KBM-7 (cell line): ENCODE results near the gene TOX2.

Experiments used
- DNase-seq: peaks from one replicate; pipeline ENCODE4 v3.0.0-alpha.2; 2015
- in situ Hi-C: fragments of 300-500 bp; cut with MboI; formaldehyde crosslinking; loops from 2 replicates; pipeline ENCODE4 v1.14.3; 2020; ENCODE audit warnings: low sequenced_read_pairs, low pct_unique_long_range_greater_than_20kb, mixed read lengths

Gene TOX2

GRCh38 chr20:43915211-43916072, 790 bp downstream of the TOX2 start:
- DNase-seq: no peak
- in situ Hi-C loops: no loop called here

GRCh38 chr20:43916073-43916880, 1.6 kb downstream of the TOX2 start:
- in situ Hi-C loops: no loop called here
- no peak for DNase-seq

- DNase-seq: no peak
- in situ Hi-C loops: no loop called here
Observed at GRCh38 chr20:43916881-43917371, 2.3 kb downstream of the TOX2 start.

GRCh38 chr20:43917380-43917779, 2.7 kb downstream of the TOX2 start:
- in situ Hi-C loops: no loop called here

GRCh38 chr20:43919686-43920403, 5.2 kb downstream of the TOX2 start:
- in situ Hi-C loops: no loop called here
- no peak for DNase-seq

More at GRCh38 chr20:43917380-43917779, 2.7 kb downstream of the TOX2 start:
- DNase-seq: no peak

GRCh38 chr20:43920797-43921196, 6.1 kb downstream of the TOX2 start:
- in situ Hi-C loops: no loop called here
- DNase-seq: no peak

- in situ Hi-C loops: no loop called here
- no peak for DNase-seq
Observed at GRCh38 chr20:43921227-43921780, 6.7 kb downstream of the TOX2 start.

DNA sequence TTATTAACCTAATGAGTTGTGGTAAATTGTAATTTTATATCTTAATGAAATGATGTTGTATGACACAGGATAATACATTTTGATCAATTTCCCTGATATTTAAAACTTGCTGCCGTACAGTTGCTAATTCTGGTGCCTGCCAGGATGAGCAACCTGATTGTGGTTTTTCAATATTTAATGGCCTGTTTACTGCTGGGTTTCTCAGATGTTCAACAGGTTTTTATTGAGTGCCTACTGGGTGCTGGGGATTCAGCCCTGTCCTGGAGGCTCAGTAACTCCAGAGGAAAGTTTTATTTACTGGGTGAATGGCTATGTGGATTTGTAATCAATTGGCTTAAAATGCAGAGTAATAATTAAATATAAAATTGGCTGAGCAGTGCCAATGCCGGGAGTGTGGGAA, 8.0 kb downstream of the TOX2 start:
- in situ Hi-C loops: no loop called here
- DNase-seq: no peak

DNA sequence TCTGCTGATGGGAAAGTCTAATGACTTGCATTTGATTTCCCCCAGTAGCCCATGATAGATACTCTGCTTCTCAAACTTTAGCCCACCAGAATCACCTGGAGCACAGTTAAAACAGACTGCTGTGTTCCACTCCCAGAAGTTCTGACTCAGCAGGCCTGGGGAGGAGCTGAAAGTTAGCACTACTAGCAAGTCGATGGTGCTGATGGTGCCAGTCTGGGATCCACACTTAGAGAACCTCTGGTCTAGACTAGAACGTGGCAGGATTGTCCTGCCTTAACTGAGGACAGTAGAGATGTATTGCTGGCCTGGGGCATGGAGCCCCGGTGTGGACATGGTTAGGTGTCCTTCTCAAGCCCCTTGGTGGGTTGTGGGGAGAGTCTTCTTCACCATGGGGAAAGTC, 8.7 kb downstream of the TOX2 start:
- in situ Hi-C loops: no loop called here
- DNase-seq: no peak

- in situ Hi-C loops: no loop called here
- no peak for DNase-seq
Observed at GRCh38 chr20:43923917-43924316, 9.3 kb downstream of the TOX2 start.

GRCh38 chr20:43925215-43925614, 10.6 kb downstream of the TOX2 start:
- no peak for DNase-seq

DNA sequence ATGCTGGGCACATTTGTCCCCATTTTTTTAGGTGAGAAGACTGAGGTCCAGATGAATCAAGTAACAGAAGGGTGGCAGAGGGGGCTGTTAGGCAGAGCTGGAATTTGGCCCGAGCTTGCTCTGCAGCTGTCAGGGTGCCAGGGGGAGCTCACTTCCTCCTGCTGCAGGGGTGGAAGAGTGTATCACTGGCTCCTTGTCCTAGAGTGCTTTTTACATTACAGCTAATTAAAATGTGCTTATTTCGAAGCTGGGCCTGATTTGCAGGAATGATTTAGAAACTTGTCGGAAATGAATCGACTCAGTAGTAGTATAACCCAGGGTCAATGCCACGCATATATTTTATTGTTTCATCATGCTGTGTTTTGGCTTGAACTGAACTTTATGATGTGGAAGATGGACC, 11.1 kb downstream of the TOX2 start:
- peak; percentile 28 for DNase-seq
- in situ Hi-C loops: no loop called here

More at GRCh38 chr20:43925215-43925614, 10.6 kb downstream of the TOX2 start:
- in situ Hi-C loops: no loop called here

- DNase-seq: no peak
- in situ Hi-C loops: no loop called here
Observed at GRCh38 chr20:43926287-43927050, 11.8 kb downstream of the TOX2 start.

- in situ Hi-C loops: no loop called here
- no peak for DNase-seq
Observed at GRCh38 chr20:43931976-43932375, 17.3 kb downstream of the TOX2 start.

- in situ Hi-C loops: no loop called here
- no peak for DNase-seq
Observed at GRCh38 chr20:43934833-43935232, 20.2 kb downstream of the TOX2 start.

DNA sequence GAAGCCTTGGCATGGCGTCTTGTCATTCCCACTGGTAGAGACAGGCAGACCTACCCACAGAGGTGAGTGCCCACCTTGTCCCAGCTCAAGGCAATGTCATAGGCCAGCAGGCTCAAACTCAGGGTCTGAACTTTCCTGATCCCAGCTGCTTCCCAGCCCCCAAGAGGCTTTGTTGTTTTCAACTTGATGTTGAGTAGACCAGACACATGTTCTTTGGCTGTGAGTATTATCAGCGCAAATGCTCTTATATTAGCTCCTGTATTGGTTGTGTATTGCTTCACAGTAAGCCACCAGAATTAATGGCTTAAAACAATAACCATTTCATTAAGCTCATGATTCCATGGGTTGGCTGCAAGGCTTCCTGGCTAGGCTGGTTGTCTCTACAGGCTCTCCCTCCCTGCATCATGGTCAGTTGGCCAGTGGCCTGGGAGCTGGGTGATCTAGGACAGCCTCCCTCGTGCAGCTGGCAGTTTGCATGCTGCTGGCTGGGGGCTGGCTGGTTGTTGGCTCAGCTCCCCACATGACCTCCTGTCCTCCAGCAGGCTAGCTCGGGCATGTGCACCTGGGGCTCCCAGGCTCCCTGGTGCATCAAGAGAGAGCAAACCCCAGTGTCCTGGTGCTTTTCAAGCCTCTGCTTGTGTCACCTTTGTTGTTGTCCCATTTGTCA, 21.6 kb downstream of the TOX2 start:
- no peak for DNase-seq

GRCh38 chr20:43936805-43937204, 22.2 kb downstream of the TOX2 start:
- DNase-seq: no peak
- in situ Hi-C loops: no loop called here

More for the DNA sequence above, 21.6 kb downstream of the TOX2 start:
- in situ Hi-C loops: no loop called here

DNA sequence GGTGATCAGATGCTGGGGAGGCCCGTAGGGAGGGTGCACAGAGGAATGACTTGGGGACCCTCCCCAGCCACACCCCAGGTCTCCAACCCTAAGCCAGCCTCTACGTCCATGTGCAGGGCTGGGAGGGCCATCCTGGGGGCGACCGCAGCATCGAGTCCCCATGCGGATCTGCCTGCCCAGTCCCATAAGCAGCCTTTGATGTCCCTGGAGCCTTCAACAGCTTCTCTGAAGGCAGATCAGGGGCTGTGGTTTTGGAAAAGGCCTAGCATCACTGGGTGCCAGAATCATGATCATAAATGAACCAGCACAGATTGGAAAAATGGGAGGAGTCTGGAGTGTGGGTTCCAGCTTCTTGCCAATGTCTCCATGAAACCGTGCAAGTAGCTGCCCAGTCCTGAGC, 22.9 kb downstream of the TOX2 start:
- no peak for DNase-seq

More for the DNA sequence above, 22.9 kb downstream of the TOX2 start:
- in situ Hi-C loops: no loop called here
